HG02981 (cell line): ENCODE results near the gene PADI2.
"Not testable (repeated sequence)": the region's sequence is repeated elsewhere in the genome, so short reads cannot be mapped to it uniquely, and the experiment has no call there.

ENCODE experiments used
- ATAC-seq: cut with Tn5 transposase; IDR thresholded peaks from one replicate; pipeline ENCODE4 v1.9.1; 2021; ENCODE audit warnings: mild to moderate bottlenecking, moderate library complexity; ENCODE audit not compliant: unreplicated experiment

PADI2 gene

DNA sequence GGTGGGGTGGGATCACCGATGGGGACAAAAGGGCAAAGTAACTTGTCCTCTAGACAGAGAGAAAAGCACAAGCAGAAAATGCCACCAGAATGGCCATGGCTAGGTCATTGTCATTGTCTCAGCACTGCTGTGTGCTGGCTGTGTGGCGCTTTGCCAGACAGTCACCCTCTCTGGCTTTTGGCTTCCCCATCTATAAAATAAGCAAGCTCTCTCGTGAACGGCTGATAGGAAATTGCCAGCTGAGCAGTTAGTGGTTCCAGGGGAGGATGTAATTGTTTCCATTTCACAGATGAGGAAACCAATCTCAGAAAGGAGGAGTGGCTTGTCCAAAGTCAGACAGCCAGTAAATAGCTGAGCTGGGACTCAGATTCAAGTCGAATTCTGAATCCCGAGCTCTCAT lies 32.5 kb downstream of the PADI2 start:
- no peak for ATAC-seq

DNA sequence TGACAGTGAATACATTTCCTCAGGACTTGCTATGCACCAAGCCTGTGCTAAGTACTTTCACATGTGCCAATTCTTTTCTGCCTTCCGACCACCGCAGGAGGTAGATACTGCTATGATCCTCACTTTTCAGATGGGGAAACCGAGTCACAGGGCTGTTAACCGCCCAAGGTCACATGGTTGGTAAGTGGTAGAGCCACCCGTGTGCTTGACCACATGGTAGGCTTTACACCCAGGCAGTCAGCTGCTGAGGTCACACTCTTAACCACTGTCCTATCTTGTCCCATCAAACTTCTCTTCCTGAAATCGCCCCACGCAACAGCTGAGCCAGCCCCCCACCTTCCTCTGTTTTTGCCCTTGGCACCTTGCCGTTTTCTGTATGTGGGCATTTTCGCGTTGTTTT lies 34.5 kb downstream of the PADI2 start:
- no peak for ATAC-seq

DNA sequence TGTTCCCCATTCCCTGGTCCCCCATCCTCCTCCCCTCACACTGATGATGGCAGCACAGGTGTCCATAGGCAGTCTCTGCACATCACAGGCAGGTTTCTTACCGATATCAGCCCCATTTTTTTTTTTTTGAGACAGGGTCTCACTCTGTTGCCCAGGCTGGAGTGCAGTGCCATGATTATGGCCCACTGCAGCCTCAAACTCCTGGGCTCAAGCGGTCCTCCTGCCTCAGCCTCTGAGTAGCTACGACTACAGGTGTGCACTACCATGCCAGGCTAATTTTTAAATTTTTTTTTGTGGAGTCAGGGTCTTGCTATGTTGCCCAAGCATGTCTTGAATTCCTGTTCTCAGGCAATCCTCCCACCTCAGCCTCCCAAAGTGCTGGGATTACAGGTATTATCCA lies 36.5 kb downstream of the PADI2 start:
- ATAC-seq, result no peak

DNA sequence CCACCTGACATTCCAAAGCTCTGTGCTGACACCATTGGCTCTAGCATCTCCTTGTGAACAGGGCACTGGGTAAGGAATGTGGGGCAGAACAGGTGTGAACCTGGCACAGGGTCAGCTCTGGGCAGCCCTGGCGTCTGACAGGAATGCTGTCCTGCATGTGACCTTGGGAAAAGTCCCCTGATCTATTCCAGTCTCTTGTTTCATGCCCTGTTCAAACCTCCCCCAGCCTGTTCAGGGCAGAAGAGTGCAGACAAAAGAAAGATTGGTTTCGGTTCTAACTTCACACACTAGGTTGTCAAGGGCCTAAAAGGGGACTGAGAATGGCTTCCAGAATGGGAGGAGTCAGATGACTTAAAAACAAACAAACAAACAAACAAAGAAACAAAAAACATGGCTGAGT lies 37.8 kb downstream of the PADI2 start:
- ATAC-seq, result no peak

DNA sequence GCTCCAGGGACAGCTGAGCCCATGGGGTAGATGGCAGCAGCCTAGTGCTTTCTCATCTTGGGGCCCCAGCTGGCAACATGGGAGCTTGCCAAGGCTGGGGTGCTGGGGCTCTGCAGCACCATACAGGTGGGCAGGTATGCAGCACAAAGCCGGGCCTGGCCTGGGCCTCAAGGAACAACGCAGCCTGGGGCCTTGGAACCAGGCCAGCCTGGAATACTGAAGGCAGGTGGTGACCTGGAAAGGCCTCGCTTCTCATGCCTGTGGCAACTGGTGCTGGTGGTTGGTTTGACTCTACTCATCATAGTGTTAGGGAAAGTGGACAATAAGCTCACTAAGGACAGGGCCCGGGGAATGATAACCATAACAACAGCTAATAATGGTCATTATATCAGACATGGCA lies 38.4 kb downstream of the PADI2 start:
- no peak for ATAC-seq

DNA sequence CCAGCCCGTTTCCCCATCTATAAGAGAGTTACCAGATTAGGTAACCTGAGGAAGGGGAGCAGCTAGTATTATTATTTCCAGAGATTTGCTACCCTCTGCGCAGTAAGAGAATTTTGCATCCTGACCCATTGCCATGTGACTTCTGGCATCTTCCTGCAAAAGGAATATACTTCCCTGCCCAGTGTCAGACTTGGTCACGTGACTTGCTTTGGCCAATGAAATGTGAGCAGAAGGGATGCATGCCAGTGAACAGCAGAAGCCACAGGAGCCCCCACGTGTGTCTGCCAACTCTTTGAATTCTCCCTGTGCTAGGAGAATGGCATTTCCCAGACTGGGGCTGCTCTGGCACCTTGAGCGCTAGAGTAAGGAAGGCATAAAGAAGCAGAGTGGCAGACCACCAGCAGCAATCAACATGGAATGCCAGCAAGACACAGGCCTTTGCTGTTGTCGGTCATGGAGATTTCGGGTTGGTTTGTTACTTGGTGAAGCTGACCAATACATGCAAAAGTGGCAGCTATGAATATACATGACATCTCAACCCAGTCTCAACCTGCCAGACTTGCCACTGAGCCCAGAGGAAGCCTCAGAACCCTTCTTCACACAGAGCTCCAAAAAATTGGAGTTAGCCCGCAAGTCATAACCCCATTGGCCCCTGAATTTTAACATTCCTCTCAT lies 39.0 kb downstream of the PADI2 start:
- no peak for ATAC-seq

DNA sequence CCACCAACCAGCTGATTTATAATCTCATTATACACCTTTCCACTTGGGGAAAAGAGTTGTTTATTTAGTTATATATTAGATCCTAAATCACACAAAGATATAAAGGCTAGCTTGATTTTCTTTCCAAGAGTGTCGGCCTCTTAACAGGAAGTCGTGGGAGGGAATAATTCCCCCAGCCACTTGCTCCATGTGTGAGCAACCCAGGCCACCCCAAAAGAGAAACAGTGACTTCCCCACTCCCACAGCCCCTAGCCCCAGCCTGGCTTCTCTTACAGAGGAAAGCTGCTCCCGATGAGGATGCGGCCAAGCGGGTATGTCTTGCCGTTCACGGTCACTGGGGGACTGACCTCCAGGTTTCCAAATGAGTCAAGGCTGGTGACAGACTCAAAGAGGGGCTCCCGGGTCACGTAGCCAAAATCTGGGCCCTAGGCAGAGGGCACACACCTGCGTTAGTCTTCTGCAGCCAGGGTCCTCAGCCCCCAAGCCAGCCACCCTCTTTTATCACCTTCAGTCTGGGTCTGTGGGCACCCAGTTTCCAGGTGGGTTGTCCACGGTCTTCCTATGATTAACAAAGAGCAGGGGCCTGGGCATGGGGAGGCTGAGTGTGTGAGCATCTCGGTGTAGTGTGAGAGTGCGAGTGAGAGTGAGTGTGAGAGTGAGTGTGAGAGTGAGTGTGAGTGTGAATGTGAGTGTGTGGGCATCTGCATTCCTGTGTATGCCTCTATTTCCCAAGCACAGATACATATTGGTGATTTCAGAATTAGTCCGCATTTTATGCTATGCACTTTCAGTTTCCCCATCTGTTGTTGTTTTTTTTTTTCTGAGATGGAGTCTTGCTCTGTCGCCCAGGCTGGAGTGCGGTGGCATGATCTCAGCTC lies 40.0 kb downstream of the PADI2 start:
- no peak for ATAC-seq

DNA sequence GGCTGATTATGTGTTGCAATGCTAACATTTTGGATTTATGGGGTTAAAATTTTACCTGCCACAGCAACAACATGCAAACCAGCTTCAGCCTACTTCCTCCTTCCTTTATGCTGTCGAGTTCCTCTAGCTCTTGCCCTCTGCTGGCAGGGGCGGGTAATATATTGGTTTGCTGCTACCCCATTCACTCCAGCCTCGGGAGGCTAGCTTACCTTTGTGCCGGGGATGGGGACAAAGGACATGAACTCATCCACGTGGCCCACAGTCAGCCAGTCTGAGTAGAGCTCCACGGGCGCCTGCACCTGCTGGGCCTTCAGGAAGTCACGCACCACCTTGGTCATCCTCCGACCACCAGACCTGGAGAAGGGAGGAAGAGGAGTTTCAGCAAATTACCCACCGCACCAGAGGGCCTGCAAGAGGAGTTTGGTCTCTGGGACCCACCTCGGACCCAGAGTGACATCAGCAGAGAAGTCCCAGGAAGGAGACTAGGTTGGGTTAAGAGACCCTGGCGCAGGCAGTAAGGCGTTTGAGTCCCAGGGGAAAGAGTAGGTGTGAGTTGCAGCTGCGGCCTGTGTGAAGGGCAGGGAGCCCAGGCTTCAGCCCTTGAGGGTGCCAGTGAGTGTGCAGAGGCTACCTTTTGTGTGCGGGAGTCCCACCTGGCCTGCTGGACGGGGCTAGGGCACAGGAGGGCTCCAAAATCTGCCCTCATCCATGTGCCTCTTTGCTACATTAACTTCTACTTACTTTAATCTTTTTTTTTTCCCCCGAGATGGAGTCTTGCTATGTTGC lies 43.6 kb downstream of the PADI2 start:
- no peak for ATAC-seq

DNA sequence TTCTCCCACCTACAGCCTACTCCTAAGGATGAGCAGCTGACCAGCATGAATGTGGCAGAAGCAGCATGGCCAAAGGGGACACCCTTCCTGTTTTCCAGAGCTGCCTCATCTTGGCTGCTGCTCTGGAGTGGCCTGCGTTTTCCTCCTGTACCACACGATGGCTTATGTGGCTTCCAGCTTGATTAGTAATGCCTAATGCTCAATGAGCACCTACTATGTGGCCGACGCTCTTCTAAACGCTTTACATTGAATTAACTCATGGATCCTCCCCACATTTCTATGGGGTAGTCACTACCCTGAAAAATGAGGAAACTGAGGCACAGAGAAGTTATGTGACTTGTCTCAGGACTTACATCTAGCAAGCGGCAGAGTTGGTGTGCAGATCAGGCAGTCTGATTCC lies 47.5 kb downstream of the PADI2 start:
- no peak for ATAC-seq

DNA sequence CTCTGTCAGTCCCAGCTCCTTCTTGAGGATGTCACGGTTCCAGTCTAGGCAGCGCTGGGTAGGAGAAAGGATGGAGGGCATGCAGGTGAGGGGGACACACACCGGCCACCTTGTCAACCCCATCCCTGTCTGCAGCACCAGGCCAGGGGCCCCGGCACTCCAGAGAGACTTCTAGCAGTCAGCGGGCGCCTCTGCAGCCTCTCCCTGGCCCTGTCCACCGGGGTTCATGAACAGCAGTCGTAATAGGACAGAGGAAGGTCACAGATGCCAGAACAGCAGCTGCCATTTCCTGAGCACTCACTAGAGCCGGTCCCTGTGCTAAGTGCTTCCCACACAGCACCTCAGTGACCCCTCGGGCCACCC lies 49.1 kb downstream of the PADI2 start:
- no peak for ATAC-seq

DNA sequence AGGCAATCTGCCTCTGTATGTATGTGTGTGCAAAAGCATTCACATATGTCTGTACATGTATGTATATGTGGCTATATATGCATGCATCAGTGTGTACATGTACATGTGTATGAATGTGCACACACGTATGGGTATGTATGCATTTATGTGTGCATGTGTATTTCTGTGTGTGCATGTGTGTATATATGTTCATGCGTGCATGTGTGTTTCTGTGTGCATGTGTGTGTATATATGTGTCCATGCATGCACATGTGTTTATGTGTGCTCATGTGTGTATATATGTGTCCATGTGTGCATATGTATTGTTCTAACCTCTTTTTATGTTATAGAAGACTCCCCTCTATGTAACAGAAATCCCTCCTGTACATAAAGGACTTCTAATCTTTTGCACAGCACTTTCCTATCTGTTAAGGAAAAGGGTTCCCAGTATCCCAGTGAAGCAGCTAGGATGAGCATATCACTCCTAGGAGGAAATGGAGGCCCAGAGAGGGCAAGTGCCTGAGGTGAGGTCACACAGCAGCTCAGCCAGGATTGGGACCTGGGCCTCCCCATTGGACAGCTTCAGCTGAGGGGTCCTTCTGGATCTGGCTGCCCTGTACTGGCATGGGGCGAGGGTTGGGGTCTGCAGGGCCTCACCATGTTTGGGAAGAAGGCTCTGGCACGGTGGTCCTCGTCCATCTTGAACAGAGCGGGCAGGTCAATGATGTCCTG lies 49.6 kb downstream of the PADI2 start:
- no peak for ATAC-seq

DNA sequence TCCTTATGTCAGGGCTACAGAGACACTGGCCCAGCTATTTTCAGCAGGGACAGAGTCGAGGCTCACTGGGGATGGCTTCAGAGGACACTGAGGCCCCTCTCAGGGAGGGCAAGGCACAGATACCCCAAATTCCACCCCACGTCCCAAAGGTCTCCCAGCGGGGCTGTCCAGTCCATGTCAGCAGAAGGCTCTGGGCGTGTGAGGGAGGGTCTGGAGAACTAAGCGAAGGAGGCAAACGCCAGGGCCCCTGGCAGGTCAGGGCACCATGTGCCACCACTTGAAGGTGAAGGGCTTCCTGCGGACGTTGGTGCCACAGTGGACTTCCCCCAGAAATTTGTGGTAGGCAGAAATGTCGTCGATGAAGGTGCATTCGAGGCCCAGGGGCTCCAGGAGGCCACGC lies 50.5 kb downstream of the PADI2 start:
- no peak for ATAC-seq

DNA sequence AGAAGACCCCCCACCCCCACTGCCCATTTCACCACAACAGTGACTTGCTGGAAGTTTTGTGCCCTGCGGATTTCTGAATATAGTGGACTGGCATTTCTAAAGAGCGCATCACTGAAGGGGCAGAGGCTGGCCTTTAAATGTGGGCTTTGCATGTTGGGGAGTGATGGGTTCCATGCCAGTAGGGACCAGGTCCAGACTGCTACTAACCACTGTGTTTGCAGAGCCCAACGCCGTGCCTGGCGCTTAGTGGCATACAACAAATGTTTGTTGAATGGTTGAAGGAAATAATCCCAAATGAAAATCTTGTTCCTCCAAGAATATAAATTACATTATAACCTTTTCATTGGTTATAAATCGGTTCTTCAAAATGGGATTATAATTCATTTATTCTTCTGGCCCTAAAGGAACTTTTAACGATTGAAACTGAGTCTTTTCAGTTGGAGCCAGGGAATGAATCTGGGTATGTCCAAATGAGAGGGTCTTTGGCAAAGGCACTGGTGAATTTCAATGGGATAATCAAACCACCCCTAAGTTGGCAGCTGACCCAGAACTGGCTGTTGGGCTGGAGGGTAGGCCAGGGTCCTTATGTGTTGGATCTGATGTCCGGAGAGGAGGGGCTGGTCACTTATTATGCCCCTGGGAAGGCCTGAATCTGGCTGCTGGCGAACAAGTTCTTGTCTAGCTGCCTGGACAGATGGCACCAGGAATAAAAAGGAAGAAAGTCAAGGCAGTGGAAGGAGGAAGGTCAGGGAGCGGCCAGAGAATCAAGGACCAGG lies 51.6 kb downstream of the PADI2 start:
- no peak for ATAC-seq

DNA sequence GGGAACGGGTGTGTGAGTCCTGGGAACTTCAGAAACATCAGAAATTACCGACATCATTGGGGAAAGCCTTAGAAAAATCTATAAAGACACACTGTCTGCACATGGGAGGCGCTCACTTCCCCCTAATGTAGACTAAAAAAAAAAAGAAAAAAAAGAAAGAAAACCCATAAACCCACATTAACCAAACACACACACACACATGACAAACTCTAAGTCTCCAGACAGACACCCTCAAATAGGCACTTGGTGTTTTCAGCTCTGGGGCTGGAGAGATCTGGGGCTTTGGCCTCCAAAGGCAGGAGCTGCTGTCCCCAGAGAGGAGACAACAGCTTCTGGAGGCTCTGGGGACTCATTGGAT lies 52.2 kb downstream of the PADI2 start:
- ATAC-seq, result no peak

DNA sequence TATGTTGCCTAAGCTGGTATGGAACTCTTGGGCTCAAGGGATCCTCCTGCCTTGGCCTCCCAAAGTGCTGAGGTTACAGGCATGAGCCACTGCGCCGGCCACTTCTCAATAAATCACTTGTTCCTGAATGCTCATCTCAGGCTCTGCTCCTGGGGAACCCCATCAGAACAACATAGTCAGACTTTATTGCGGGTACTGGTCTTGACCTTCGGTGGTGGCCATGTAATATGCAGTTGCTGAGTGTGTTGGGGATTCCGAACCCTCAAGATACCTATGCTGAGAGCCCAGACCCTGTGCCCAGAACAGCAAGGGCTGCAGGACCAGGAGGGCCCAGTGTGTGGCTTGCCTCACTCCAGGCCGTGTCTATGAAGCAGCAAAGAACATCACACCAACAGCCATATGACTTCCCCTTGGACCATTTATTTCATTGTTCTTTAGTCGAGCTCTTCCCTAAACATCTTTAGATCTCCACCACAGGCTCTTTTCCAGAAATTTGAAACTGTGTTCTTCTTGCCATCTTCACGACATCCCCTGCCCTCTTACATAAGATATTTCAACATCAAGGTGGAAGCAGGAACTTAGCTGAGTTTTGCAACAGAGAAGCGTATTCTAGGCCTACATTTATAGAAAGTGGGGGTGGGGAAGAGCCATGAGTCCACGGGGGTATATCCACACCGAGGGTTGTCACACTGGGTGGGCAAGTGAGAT lies 52.7 kb downstream of the PADI2 start:
- no peak for ATAC-seq

DNA sequence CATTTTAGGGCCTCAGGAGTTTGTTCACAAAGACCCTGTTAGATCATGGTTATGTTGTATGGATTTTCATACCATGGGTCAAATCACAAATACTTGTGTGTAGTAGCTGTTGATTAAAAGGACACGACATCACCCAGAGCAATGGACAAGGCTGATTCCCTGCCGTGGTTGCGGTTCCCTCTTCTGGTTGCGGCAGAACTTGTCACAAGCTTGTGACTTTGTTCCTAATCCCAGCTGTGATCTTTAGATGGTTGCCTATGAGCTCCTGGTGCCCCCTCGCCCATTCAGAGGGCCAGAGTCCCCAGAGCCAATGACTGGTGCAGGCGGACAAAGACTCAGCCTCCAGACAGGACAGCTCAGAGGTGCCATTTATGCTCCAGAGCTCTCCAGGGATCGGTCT lies 53.6 kb downstream of the PADI2 start:
- no peak for ATAC-seq

DNA sequence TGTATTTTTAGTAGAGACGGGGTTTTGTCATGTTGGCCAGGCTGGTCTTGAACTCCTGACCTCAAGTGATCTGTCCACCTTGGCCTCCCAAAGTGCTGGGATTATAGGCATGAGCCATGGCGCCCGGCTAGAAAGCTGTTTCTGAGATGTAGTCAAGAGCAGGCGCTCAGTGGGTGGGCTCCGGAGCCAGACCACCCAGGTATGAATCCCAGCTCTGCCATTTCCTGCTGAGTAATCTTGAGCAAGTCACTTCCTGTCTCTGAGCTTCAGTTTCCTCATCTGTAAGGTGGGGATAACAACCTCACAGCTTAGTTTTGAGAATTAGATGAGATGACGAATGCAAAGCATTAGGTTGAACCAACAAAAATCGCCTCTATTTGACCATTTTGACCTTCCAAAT lies 56.5 kb downstream of the PADI2 start:
- ATAC-seq, result not testable (repeated sequence)

DNA sequence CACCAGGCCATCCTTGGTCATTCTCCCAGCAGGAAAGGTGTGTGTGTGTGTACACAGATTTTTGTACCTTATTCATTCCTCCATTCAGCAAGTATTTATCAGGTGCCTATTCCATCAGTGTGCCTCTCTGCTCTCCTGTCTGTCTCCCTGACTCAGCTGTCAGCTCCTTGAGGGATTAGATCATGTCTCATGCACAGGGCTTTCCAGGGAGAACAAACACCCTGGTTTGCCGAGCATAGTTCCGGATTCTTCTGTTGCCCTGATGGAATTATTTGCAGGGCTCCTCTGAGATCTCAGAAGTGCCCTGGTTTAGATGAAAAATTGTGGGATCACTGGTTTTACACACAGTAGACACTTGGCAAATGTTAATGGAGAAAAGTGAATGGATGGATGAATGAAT lies 57.4 kb downstream of the PADI2 start:
- no peak for ATAC-seq

DNA sequence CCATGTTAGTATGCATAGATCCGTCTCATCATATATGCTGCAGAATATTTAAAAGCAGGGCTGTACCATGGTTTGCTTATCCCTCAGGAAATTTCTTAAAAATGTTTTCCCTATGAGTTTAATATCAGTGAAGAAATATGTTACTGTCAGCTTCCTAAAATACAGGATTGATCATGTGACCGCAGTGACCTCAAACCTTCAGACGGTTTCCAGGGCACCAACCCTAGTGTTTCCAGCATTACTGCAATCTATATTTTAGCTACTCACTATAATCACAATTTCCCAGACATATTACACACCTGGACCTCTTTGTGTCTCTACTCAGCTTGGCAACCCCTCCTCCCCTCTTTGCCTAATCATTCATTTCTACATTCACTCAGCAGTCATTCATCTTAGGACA lies 57.8 kb downstream of the PADI2 start:
- no peak for ATAC-seq

DNA sequence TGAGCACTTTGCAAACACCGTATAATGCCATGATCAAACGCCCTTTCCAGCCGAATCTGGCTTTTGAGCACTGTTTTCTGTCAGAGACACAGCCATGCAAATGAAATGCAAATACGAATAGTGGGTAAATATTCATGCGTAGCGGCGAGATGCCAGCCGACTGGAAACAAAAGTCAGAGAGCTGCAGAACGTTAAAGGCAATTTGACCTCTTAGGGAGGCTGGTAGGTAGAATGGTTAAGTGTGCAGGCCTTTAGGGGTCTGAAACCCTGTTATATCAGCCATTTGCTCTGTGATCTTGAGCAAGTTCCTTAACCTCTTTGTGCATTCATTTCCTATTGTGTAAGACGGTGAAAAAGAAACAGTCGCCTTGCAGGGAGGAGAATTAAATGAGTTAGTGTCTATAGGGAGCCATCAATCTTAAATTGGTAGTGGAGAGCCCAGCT lies 58.9 kb downstream of the PADI2 start:
- no peak for ATAC-seq
